Right atrium auricular region (tissue), 2 donors: ENCODE measurements around the gene PHOSPHO1. TPM values are rescaled to one million over a fixed set of nuclear protein-coding genes. Genes with fewer than 3 reads are reported as not detected.
"Not testable (repeated sequence)": the region's sequence is repeated elsewhere in the genome, so short reads cannot be mapped to it uniquely, and the experiment has no call there.

Source experiments
- DNase-seq: peaks from one replicate; pipeline ENCODE4 v3.0.0-alpha.2; 2019; ENCODE audit warnings: low spot score
- H3K27ac ChIP-seq, 2 donors: fragments of 200-600 bp; sonication (generic); 1 replicate in 1 of 2; 2 replicates in 1 of 2; pipeline ENCODE4 v1.5.1; 2016 to 2019
- H3K27me3 ChIP-seq, 2 donors: fragments of 200-600 bp; sonication (generic); one replicate each; pipeline versions ENCODE4 v1.5.1 to v1.6.0; 2017 to 2019
- H3K36me3 ChIP-seq: fragments of 200-600 bp; sonication (generic); one replicate; pipeline ENCODE4 v1.5.1; 2016
- H3K4me1 ChIP-seq, 2 donors: fragments of 200-600 bp; sonication (generic); one replicate each; pipeline versions ENCODE4 v1.5.1 to v1.6.0; 2017 to 2019
- H3K4me3 ChIP-seq, 2 donors: fragments of 200-600 bp; sonication (generic); 1 replicate in 1 of 2; 2 replicates in 1 of 2; pipeline ENCODE4 v1.5.1; 2017 to 2019; ENCODE audit warnings: mild to moderate bottlenecking in 1 of 2, moderate library complexity in 1 of 2
- H3K9me3 ChIP-seq, 2 donors: fragments of 200-600 bp; sonication (generic); one replicate each; pipeline ENCODE4 v1.5.1; 2019
- CTCF ChIP-seq, 2 donors: fragments of 200-600 bp; sonication (generic); IDR thresholded peaks; one replicate each; pipeline ENCODE4 v1.5.1; 2019; ENCODE audit warnings: antibody characterized with exemption in 2 of 2
- total RNA-seq, 2 donors: library from RNA; depleted of rRNA; stranded (reverse); fragments of >200 nt; gene quantifications; one replicate each; pipeline ENCODE4 v1.1.0, GENCODE V29; 2016

Gene PHOSPHO1
- total RNA-seq, 2 donors from 2014 or later, result 0.56 to 2.2 TPM

- Histone ChIP-seq H3K27me3 (no peaks in the 10 kb centered on the region), H3K36me3 (no peaks in the 10 kb centered on the region), H3K4me3 (peak overlapping the region; percentile 78 to 87), H3K4me1 (peaks cover 0 to 4% of the 10 kb centered on the region in 2 donors), H3K9me3 (no peaks in the 10 kb centered on the region), H3K27ac (peak overlapping the region; percentile 97 to 99)
- peak; percentile 98 for DNase-seq
- TF ChIP-seq CTCF (IDR thresholded peaks at IDR 0.05), result peak in 1 of 2 donors; percentile 64
Measured at GRCh38 chr17:49191917-49192741, 38.5 kb downstream of the PHOSPHO1 start.

GRCh38 chr17:49191409-49191916 is 39.1 kb downstream of the PHOSPHO1 start:
- no peak for TF ChIP-seq CTCF (IDR thresholded peaks at IDR 0.05)
- peak overlapping the region; percentile 78 to 87 for H3K4me3 ChIP-seq
- H3K4me1 ChIP-seq, result peaks cover 0 to 4% of the 10 kb centered on the region in 2 donors
- no peaks in the 10 kb centered on the region for H3K9me3 ChIP-seq
- no peak for DNase-seq
- no peaks in the 10 kb centered on the region for H3K27me3 ChIP-seq
- peak overlapping the region; percentile 97 to 99 for H3K27ac ChIP-seq
- no peaks in the 10 kb centered on the region for H3K36me3 ChIP-seq

GRCh38 chr17:49190932-49191331 is 39.7 kb downstream of the PHOSPHO1 start:
- DNase-seq, result no peak
- Histone ChIP-seq H3K27ac (no peak overlapping the region), H3K4me1 (peaks cover 0 to 4% of the 10 kb centered on the region in 2 donors), H3K27me3 (no peaks in the 10 kb centered on the region), H3K4me3 (no peak overlapping the region), H3K36me3 (no peaks in the 10 kb centered on the region), H3K9me3 (no peaks in the 10 kb centered on the region)
- no peak for TF ChIP-seq CTCF (IDR thresholded peaks at IDR 0.05)

- Histone ChIP-seq H3K4me1 (peaks cover 0 to 4% of the 10 kb centered on the region in 2 donors), H3K36me3 (no peaks in the 10 kb centered on the region), H3K27me3 (no peaks in the 10 kb centered on the region), H3K9me3 (no peaks in the 10 kb centered on the region), H3K4me3 (no peak overlapping the region), H3K27ac (no peak overlapping the region)
- no peak for DNase-seq
- TF ChIP-seq CTCF (IDR thresholded peaks at IDR 0.05), result no peak
Measured at GRCh38 chr17:49187301-49187700, 43.3 kb downstream of the PHOSPHO1 start.

GRCh38 chr17:49185381-49185780 is 45.2 kb downstream of the PHOSPHO1 start:
- not testable (repeated sequence) for H3K27ac ChIP-seq, H3K4me3 ChIP-seq, H3K4me1 ChIP-seq, H3K9me3 ChIP-seq, DNase-seq, H3K36me3 ChIP-seq, H3K27me3 ChIP-seq

GRCh38 chr17:49184522-49184921 is 46.1 kb downstream of the PHOSPHO1 start:
- not testable (repeated sequence) for H3K4me1 ChIP-seq, H3K36me3 ChIP-seq, H3K27ac ChIP-seq, DNase-seq, H3K4me3 ChIP-seq, H3K9me3 ChIP-seq, H3K27me3 ChIP-seq
